ENCODE measurements around the gene FALEC.
"Not testable (repeated sequence)": the region's sequence is repeated elsewhere in the genome, so short reads cannot be mapped to it uniquely, and the experiment has no call there.

The FALEC gene

DNA sequence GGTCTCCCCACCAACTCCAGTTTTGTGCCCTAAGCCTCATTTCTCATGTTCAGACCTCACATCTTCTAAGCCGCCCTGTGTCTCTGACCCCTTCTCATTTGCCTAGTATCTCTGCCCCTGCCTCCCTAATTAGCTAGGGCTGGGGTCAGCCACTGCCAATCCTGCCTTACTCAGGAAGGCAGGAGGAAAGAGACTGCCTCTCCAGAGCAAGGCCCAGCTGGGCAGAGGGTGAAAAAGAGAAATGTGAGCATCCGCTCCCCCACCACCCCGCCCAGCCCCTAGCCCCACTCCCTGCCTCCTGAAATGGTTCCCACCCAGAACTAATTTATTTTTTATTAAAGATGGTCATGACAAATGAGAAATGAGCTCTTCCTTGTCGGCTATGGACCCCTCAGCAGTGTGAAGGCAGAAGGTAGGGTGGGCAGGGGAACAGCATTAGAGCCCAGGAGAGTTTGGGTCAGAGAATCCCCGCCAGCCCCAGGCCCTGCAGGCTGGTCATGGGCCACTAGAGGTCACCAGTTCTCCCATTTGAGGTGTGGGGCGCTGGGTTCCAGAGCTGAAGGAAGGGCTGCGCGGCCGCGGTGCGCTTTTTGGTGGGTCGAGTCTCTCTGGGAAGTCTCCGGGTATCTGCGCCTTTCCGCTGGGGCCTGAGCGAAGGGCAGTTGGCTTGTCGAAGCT lies 45.2 kb downstream of the FALEC start:
- peak; percentile 97 to 99 for DNase-seq

DNA sequence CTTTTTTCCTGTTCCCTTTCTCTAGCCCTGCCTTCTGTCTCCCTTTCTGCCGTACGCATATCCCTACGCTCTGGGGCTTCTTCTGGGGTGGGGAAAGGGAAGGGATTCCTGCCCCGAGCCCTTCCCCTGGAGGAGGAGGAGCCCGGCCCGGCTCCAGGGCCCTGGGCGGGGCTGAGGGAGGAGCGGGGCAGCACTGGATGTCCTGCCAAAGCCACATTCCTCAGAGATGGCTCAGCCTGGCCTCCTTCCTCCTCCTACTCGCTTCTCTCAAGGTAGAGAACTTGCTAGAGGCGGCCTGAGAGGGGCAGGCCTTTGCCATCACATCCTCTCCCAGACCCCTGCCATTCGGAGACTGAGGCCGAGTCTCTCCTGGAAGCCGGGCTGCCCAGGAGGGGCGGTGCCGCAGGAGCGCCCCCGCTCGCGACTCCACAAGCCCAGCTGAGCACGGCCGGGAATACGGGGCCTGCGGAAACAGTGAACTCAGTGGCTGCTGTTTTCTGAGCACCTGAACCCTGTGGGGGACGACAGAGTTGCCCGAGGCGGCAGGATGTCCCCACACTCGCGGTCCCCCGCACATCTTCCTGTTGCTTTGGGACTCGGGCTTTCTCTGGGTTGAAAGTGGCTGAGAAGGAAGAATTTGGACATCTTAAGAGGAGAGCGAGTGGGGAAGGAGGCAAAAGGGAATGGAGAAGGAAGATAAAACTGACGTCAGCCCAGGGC lies 45.9 kb downstream of the FALEC start:
- peak; percentile 97 to 99 for DNase-seq

DNA sequence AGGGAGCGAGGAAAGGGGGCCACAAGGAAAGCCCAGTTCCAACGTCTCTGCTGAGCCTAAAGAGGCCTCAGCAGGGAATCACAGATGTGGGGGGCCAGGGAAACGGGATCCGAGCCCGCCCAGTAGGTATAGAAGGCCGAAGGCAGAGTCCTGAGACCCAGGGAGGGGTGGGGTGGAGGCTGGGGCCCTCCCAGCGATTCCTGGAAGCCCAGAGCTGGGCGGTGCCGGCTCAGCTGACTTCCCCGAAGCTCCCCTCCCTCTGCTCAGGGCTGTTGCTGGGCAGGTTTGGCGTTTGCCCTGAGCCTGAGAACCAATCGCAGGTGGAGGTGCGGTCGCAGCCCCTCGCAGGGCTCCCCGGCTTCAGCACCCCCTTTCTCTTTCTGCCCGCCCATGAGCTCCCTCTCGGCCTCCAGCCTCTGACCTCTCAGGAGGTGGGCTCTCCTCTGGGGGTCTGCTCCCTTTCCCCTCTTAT lies 46.5 kb downstream of the FALEC start:
- peak; percentile 92 to 97 for DNase-seq

DNA sequence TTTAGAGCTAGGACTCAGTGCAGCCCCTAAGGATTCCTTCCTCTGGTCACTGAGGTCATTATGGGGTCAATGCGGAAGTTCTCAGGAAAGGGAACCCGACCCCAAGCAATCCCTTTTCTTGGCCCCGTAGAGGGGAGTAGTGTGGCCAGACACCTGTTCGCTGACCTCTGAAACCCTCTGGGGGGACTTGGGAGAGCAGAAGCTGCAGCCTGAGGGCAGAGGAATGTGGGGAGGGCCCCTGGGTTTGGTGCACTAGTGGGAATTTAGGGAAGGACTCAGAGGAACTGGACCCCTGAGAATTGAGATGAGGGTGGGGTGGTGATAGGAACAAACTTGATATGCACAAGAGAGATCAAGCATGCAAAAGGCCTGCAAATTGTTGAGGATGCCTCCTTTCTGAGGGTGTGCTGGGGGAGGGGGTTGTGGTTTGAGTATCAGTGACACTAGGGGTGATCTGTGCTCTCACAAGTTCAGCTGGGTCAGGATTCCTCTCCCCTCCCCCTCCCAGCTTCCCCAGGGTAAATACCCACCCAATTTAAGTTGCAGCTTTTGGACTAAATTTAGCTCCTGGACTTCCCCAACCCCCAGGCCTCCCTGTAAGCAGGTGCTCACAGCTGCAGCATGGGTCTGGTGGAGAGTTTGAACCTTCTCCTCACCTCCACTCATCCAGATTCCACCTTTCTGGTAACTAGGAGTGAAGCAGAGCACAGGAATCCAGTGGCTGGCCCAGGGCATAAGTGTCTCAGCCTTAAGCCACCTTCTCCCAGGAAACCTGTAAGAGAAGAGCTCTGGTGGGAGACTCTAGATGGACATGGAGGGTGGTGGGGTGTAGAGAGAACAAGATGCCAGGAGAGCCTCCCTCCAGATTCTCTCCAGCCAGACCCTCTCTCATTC lies 47.1 kb downstream of the FALEC start:
- DNase-seq: peak in 1 of 2 experiments; percentile 77

DNA sequence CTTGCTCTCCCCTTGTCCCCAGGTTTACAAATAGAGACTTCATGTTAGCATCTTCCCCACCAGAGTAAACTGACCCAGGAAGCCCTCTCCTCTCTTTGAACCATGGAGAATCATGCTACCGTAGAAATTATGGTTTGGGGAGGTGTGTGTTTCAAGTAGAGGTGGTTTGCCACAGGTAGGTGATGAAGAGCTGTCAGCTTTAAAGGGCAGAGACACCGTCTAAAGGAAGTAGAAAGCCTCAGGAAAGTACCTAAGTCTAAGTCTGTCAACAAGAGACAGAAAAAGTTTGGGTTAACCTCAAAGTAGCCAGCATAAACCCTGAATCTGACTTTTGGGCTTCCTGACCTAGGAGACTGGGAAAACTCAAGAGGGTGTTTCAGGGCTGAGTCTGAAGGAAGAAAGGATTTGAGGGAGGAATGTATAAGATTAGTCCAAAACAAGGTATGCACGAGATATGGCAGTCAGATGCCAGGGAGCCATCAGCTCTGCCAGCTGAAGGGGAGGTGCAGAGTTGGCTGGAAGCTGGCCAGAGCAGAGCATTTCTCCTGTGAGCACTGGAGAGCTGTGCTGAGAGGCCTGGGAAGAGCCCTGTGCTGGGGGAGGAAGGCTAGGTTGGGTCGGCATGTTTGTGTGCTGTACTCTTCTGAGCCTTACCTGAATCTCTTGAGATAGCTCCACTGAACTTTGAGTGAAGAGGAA lies 47.9 kb downstream of the FALEC start:
- no peak for DNase-seq

DNA sequence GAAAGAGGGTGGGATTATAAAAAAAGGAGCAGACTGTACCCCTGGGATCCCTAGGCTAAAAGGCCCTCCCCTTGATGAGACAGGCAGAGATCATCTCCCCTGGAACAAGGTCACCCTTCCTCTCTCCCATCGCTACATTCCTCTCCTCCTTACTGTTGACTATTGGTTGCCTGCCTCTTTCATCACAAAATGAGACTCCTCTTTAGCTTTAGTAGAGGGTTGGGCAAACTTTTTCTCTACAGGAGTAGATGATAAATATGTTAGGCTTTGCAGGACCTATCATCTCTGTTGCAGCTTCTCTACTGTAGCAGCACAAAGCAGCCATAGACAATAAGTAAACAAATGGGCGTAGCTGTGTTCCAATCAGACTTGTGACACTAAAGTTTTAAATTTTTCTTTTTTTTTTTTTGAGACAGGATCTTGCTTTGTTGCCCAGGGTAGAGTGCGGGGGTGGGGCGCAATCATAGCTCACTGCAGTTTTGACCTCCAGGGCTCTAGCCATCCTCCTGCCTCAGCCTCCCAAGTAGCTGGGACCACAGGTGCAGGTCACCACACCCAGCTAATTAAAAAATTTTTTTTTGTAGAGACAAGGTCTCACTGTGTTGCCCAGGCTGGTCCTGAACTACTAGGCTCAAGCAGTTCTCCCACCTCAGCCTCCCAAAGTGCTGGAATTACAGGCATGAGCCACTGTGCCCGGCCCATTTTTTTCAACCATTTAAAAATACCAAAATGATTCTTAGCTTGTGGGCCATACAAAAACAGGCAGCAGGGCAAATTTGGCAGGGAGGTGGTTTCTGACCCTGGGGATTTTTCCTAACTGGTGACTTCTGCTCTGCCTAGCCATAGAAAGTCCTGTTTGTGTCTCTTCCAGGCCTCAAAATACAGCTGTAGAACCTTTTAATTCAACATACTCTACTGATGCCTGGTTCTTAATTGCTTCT lies 48.8 kb downstream of the FALEC start:
- no peak for DNase-seq

DNA sequence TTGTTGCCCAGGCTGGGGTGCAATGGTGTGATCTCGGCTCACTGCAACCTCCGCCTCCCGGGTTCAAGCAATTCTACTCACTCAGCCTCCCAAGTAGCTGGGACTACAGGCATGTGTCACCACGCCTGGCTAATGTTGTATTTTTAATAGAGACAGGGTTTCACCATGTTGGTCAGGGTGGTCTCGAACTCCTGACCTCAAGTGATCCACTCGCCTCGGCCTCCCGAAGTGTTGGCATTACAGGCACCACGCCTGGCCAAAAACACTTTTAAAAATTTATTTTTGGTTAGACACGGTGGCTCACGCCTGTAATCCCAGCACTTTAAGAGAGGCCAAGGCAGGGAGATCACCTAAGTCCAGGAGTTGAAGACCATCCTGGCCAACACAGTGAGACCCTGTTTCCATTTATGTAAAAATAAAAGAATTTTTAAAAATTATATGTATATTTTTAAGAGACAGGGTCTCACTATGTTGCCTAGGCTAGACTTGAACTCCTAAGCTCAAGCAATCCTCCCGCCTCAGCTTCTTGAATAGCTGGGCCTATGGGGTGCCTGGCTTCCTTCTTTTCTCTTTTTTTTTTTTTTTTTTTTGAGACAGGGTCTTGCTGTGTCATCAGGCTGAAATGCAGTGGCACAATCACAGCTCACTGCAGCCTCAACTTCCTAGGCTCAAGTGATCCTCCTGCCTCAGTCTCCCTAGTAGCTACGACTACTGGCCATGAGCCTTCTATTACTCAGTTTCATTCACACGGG lies 49.9 kb downstream of the FALEC start:
- DNase-seq: not testable (repeated sequence)

DNA sequence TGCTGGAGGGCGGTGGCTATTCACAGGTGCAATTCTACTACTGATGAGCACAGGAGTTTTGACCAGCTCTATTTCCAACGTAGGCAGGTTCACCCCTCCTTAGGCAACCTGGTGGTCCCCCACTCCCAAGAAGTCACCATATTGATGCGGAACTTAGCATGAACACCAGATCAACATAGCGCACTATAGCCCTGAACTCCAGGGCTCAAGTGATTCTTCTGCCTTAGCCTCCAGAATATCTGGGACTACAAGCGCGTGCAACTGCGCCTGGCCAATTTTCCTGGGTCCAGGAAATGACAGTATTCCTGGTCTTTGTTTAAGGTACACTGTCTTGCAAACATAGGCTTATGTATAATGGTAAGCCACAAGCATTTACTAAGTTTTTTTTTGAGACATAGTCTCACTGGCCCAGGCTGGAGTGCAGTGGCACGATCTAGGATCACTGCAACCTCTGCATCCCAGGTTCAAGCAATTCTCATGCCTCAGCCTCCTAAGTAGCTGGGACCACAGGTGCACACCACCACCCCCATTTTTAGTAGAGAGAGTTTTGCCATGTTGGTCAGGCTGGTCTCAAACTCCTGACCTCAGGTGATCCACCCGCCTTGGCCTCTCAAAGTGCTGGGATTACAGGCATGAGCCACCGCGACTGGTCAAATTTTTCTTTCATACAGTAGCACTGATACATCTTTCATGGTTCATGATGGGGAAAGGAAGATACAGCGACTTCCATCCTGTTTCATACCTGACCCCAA lies 51.2 kb downstream of the FALEC start:
- DNase-seq: no peak

DNA sequence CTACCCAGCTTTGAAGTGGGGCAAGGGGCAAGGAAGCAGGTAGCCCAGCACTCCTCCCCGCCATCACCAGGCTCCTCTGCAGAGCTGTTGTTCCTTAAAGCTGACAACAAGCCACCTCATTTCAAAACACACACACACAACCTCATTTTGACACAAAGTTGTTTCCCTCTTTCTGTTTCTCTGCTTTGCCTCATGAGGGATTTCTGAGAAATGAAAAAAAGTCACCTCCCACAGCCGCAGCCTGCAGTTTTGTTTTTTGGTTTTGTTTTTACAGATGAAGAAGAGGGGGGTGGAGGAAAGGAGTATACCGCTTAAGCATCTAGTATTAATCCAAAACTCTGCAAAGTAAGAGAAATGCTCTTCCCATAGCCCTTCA lies 51.8 kb downstream of the FALEC start:
- no peak for DNase-seq

DNA sequence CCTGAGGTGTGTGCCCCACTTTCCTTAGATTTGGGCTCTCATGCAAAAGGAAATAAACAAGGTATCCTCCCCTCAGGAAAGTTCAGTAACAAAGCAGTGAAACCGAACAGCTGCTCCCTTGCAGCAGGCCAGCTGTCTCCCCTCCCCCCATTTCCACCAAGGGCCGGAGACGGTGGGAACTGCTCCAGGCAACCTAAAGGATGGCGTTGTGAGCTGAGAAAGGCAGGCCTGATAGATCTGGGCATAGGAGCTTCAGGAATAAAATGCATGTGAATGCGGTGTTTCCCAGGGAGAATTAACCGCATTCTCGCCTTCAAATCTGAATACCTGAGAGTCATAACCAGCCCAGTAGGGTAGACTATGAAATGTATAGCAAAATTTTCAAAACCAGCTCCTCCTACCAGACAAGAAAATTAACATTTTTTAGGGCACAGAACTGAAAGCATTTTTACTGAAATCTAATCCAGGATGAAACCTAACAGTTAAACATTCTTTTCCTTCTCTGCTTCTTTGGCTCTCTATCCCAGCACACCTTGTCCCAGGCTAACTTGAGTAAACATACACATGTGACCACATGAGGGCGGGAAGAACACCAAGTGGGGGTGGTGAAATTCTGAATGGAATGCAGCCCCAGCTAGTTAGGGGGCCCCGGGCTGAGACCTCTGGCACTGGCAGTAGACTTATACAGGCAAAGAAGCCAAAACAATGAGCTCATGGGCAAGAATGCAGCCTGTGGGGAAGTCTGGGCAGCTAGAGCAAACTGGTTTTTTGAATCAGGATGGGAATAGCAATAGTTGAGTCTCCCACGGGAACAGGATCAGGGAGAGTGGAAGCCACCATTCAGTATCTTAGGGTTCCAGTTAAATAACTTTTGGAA lies 52.4 kb downstream of the FALEC start:
- peak; percentile 79 to 92 for DNase-seq

DNA sequence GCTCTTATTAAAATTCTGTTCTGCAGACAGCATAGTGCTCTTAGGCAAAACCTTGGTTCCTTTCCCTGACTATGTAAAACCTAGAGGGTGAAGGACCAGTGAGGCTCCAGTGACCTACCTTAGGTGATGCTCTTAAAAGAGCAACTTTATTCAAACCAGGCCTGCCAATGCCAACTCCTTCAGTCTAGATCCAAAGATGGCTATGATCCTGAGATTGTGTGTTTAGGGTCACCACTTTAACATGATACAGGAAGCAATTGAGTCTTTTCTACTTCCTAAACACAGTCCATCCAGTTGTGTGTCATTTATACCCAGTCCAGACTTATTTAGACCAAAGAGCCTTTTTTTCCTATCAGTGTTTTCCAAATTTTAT lies 53.0 kb downstream of the FALEC start:
- DNase-seq: peak in 1 of 2 experiments; percentile 81

DNA sequence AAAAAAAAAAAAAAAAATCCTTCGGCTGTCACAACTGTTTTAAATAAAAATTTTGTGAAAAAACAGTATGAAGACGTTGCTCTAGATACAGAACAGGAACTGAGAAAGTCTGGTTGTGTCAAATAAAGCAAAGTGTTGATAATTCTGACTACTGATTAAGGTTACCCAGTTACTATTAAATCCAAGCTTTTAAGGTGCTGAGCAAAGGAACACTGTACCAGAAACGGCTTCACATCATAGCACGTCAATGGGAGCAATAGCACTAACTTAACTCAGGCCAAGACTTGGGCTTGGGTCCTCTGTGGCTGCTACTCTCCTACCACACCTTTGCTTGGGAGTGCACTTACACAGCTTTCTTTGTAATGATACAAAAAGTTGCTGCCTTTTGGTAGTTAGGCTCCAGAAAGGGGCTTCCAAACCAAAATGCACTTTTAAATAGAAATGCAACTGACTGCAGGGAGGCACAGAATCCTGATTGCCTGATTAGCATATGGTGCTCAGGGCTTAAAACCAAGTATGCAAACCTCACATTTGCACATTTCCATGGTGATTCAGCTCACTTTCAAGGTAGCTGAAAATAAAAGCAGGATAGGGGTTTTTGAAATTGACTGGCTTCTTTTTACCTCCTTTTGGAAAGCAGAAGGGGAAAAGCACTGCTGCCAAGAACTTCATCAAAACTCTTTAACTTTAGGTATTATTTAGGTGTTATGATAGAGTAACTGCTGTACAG lies 57.5 kb downstream of the FALEC start:
- peak; percentile 52 to 68 for DNase-seq

DNA sequence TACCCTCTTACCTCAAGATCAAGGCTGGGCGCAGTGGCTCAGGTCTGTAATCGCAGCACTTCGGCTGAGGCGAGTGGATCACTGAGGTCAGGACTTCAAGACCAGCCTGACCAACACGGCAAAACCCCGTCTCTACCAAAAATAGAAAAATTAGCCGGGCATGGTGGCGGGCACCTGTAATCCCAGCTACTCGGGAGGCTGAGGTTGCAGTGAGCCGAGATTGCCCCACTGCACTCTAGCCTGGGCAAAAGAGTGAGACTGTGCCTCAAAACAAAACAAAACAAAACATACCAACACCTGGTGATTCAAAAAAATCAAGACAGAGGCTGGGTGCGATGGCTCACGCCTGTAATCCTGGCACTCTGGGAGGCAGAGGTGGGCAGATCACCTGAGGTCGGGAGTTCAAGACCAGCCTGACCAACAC lies 58.1 kb downstream of the FALEC start:
- DNase-seq: not testable (repeated sequence)

DNA sequence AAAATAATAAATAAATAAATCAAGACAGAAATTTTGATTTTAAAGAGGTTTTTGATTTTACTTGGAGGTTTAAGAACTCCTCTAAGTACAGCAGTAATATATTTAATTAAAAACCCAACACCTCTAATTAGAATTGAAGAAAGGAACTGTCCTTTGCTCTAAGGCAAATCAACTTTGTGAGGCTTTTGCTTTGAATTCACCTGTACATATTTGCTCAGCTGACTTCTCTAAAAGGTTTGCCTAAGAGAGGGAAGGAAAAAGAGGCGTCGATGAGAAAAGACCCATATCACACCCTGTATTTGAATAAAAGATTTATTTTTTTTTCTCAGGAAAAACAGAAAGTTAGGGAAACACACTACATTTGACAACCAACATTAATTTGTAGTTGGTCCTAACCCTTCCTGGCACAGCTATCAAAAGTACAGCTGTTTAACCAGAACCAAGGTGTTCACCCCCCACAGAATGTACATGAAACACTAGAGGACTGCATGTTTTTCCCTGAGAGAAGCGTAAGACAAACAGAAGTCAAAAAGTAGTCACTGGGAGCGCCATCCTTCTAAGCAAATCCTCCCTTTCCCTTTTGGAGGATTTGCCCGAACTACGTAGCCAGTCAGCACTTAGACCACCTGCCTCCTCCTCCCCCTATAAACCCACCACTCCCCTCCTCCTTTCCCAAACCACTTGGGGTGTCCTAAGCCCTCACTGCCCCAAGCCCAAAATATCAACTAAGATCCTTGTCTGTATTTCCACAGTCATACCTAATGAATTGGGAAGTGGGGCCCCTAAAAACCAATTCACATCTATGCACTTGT lies 58.9 kb downstream of the FALEC start:
- no peak for DNase-seq

DNA sequence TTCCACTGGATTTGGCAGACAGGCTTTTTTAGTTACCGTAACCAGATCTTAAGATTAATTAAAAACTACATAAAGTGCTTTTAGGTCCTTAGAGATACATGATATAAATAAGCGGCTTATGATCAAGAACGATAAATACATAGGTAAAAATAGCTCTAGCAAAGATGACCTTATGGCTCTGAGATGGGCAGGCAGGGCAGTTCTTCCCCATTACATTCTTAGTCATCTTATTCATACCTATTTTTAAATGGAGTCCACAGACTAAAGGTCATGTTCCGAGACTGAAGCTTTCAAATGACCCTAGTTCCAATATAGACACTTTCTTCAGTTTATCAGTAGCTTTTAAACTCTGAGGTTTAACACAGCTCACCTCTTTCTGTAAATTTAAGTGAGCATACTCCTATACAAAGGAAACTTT lies 59.5 kb downstream of the FALEC start:
- DNase-seq: no peak

DNA sequence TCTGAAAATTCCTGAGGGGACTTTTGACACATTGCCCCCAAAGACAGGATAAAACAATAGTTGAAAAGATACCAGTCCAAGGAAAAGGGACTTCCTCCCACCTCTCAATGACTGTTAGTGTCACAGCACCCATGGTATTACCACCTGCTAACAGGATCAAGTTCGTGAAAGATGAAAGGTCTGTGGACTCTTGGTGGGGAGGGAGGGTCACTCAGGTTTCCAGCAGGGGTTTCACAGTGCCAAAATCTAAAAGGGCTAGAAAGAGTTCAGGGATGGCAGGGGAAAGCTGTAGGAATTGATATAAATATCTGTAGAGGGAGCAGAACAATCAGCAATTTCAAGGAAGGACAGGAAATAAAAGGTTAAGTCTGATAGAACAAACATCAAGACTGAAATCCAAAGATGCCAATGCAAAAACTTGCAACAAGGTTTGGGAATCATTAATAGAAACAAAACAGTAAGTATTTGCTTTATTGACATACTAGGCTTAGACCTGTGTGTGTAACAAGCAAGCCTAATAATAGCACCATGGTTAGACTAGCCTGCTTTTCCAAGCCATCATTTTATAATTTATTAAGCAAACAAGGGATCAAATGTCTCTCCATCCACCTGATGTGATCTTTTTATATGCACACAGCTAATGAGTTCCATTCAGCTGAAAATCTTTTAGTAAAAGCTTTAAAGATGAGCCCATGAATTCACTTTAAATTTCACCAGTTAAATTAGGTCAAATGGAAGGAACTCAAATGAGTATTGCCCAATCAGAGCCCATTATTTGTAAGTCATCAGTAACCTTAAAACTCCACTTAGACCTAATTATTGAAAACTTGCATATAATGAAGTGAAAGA lies 60.2 kb downstream of the FALEC start:
- DNase-seq: peak in 1 of 2 experiments; percentile 56

DNA sequence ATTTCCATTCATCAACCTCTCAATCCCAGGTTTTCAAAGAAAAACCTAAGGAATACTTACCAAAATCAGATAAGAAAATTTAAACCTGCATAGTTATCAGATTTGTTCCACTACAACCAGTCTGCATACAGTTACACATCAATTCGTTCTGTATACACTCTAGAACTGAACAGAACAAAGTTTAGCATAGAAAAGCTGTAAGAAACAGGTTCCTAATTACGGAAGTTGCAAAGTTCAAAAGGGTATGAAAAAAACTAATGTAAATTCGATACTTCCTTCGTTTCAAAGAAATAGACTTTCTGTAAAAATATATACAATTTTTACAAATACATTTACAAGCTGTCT lies 60.8 kb downstream of the FALEC start:
- no peak for DNase-seq

Measured in NCI-H526 (cell line).